GM23338 (cell line): ENCODE results near the gene VIPAS39.

Experiments
- CREB1 ChIP-seq: fragments of 250-450 bp; sonication (Bioruptor Pico); IDR thresholded peaks from 2 replicates; pipeline ENCODE4 v1.5.0; 2020; ENCODE audit warnings: low read depth, mild to moderate bottlenecking, moderate library complexity
- CTCF ChIP-seq, 2 experiments: fragments of 200-600 bp in 1 of 2; sonication (generic) in 1 of 2; conservative IDR thresholded peaks; 2 replicates each; pipeline versions ENCODE4 v1.5.1 to v1.6.1; 2016 to 2017; ENCODE audit warnings: antibody characterized with exemption in 2 of 2, low read depth in 2 of 2, mild to moderate bottlenecking in 2 of 2, moderate library complexity in 1 of 2
- ETS1 ChIP-seq: IDR thresholded peaks from 2 replicates; pipeline ENCODE4 v1.6.1; 2016; ENCODE audit warnings: antibody characterized with exemption
- EZH2 ChIP-seq: fragments of 200-600 bp; sonication (generic); IDR thresholded peaks from one replicate; pipeline ENCODE4 v1.8.0; 2017; ENCODE audit warnings: antibody characterized with exemption, mild to moderate bottlenecking, low read depth; ENCODE audit not compliant: unreplicated experiment
- EZH2phosphoT487 ChIP-seq: fragments of 200-600 bp; sonication (generic); IDR thresholded peaks from one replicate; pipeline ENCODE4 v1.8.1; 2018; ENCODE audit warnings: antibody characterized with exemption; ENCODE audit not compliant: unreplicated experiment
- NANOG ChIP-seq: IDR thresholded peaks from 2 replicates; pipeline ENCODE4 v1.6.1; 2016; ENCODE audit warnings: antibody characterized with exemption, borderline replicate concordance
- POLR2AphosphoS5 ChIP-seq: IDR thresholded peaks from 2 replicates; pipeline ENCODE4 v1.6.1; 2016; ENCODE audit warnings: antibody characterized with exemption, low read depth
- REST ChIP-seq: IDR thresholded peaks from one replicate; pipeline ENCODE4 v1.6.1; 2018; ENCODE audit warnings: antibody characterized with exemption; ENCODE audit not compliant: unreplicated experiment
- STAT1 ChIP-seq: IDR thresholded peaks from one replicate; pipeline ENCODE4 v1.6.1; 2016; ENCODE audit warnings: antibody characterized with exemption; ENCODE audit not compliant: unreplicated experiment
- ZNF331 ChIP-seq: fragments of 250-450 bp; sonication (Bioruptor Pico); IDR thresholded peaks from 2 replicates; pipeline ENCODE4 v1.5.0; 2020; ENCODE audit warnings: low read depth, mild to moderate bottlenecking, moderate library complexity

GRCh38 chr14:77442196-77442595 lies 15.2 kb downstream of the VIPAS39 start:
- no peak for TF ChIP-seq EZH2
- TF ChIP-seq CTCF (conservative IDR thresholded peaks at IDR 0.05; ENCODE audit: low read depth in 2 of 2), result no peak
- TF ChIP-seq REST, result no peak
- no peak for TF ChIP-seq EZH2phosphoT487
- no peak for TF ChIP-seq POLR2AphosphoS5
- no peak for TF ChIP-seq CREB1 (CRISPR knock-in tag)
- TF ChIP-seq STAT1, result no peak
- TF ChIP-seq NANOG, result no peak
- no peak for TF ChIP-seq ETS1
- no peak for TF ChIP-seq ZNF331 (CRISPR knock-in tag)
